Stomach (tissue), 9 donors: Measurements from ENCODE around the gene GRAMD1B. TPM values are rescaled to one million over a fixed set of nuclear protein-coding genes. Genes with fewer than 3 reads are reported as not detected.

Experiments used
- DNase-seq, 2 donors: peaks; one replicate each; pipeline versions ENCODE4 v3.0.0 to v3.0.0-alpha.2; 2013 to 2019
- H3K27ac ChIP-seq, 5 donors: fragments of 200-600 bp in 4 of 5; sonication (generic) in 4 of 5; one replicate each; pipeline ENCODE4 v1.5.1; 2013 to 2019; ENCODE audit warnings: mild to moderate bottlenecking in 1 of 5, moderate library complexity in 1 of 5
- H3K27me3 ChIP-seq, 3 donors: fragments of 200-600 bp; sonication (generic); one replicate each; pipeline ENCODE4 v1.5.1; 2017 to 2019; ENCODE audit warnings: mixed run types in 1 of 3
- H3K36me3 ChIP-seq, 4 donors: fragments of 200-600 bp; sonication (generic); 1 replicate in 3 of 4; 2 replicates in 1 of 4; pipeline ENCODE4 v1.5.1; 2016 to 2019
- H3K4me1 ChIP-seq, 4 donors: fragments of 200-600 bp; sonication (generic); one replicate each; pipeline ENCODE4 v1.5.1; 2016 to 2019
- H3K4me3 ChIP-seq, 4 donors: fragments of 200-600 bp; sonication (generic) in 3 of 4; one replicate each; pipeline ENCODE4 v1.5.1; 2016 to 2019; ENCODE audit warnings: mild to moderate bottlenecking in 1 of 4
- H3K9me3 ChIP-seq, 4 donors: fragments of 200-600 bp; sonication (generic); one replicate each; pipeline ENCODE4 v1.5.1; 2016 to 2019
- EP300 ChIP-seq: sonication (generic); formaldehyde crosslinking; IDR thresholded peaks from one replicate; pipeline ENCODE4 v1.6.1; 2017; ENCODE audit warnings: antibody characterized with exemption
- POLR2A ChIP-seq, 4 donors: fragments of 450-650 bp; IDR thresholded peaks; one replicate each; pipeline ENCODE4 v1.6.1; 2016; ENCODE audit warnings: antibody characterized with exemption in 4 of 4, control low read depth in 2 of 4, mild to moderate bottlenecking in 1 of 4, moderate library complexity in 1 of 4
- POLR2AphosphoS5 ChIP-seq, 3 donors: sonication (generic); formaldehyde crosslinking; IDR thresholded peaks; one replicate each; pipeline ENCODE4 v1.6.1; 2016; ENCODE audit warnings: antibody characterized with exemption in 3 of 3
- WGBS, 5 donors: extraction: QIAGEN DNeasy Blood & Tissue Kit in 3 of 5; methylation state at CpG; one replicate each; pipeline versions ENCODE4 v1.1.5 to v1.1.7; 2013 to 2018; 5-methylcytosine and 5-hydroxymethylcytosine counted together
- intact Hi-C: fragments of 100-400 bp; cut with DNase I; formaldehyde crosslinking; loops from one replicate; pipeline ENCODE4 v1.15.1; 2023; ENCODE audit warnings: low total_unique reads
- polyA plus RNA-seq, 3 donors: library from polyadenylated mRNA; stranded (reverse); fragments of 200-250 nt; gene quantifications; one replicate each; pipeline ENCODE4 v1.2.3, GENCODE V29; 2013
- total RNA-seq, 5 donors: library from RNA; depleted of rRNA; stranded (reverse); fragments of >200 nt; gene quantifications; one replicate each; pipeline versions ENCODE4 v1.1.0 to v1.2.3, GENCODE V29; 2014 to 2016
- TF ChIP-seq, protein P1 (sequence below), 7 experiments: fragments of 450-650 bp in 4 of 7; fragments of 200-600 bp in 3 of 7; sonication (generic) in 3 of 7; IDR thresholded peaks; one replicate each; pipeline ENCODE4 v1.5.1; 2016 to 2019; ENCODE audit warnings: antibody characterized with exemption in 7 of 7, control low read depth in 2 of 7, mild to moderate bottlenecking in 1 of 7
- donor health status: healthy with polysubstance abuse.
- donor health status: Bipolar disorder and iron deficiency.
- donor health status: healthy.

Gene GRAMD1B
- total and polyA plus RNA-seq, 8 donors: 0.58 to 39.7 (median 12.2) TPM

DNA sequence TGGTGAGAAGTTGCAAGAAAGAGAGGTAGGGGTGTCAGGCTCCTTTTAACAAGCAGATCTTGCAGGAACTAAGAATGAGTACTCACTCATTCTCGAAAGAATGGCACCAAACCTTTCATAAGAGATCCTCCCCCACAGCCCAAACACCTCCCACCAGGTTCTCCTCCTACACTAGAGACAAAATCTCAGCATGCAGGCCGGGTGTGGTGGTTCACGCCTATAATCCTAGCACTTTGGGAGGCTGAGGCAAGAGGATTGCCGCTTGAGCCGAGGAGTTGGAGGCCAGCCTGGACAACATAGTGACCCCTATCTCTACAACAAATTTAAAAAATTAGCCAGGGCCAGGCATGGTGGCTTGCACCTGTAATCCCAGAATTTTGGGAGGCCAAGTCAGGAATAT, 11.1 kb downstream of the GRAMD1B start:
- DNase-seq: no peak
- H3K27ac ChIP-seq: no peak overlapping the region
- 90 to 96% (median 92%) methylated on average over 5 of the region's 5 CpGs for WGBS, 5 donors
- H3K4me3 ChIP-seq: no peak overlapping the region
- TF ChIP-seq POLR2AphosphoS5 (IDR thresholded peaks at IDR 0.05): no peak
- no peak for TF ChIP-seq POLR2A (IDR thresholded peaks at IDR 0.05)
- TF ChIP-seq, protein P1, sequence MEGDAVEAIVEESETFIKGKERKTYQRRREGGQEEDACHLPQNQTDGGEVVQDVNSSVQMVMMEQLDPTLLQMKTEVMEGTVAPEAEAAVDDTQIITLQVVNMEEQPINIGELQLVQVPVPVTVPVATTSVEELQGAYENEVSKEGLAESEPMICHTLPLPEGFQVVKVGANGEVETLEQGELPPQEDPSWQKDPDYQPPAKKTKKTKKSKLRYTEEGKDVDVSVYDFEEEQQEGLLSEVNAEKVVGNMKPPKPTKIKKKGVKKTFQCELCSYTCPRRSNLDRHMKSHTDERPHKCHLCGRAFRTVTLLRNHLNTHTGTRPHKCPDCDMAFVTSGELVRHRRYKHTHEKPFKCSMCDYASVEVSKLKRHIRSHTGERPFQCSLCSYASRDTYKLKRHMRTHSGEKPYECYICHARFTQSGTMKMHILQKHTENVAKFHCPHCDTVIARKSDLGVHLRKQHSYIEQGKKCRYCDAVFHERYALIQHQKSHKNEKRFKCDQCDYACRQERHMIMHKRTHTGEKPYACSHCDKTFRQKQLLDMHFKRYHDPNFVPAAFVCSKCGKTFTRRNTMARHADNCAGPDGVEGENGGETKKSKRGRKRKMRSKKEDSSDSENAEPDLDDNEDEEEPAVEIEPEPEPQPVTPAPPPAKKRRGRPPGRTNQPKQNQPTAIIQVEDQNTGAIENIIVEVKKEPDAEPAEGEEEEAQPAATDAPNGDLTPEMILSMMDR (IDR thresholded peaks at IDR 0.05): no peak
- no peak for TF ChIP-seq EP300
- H3K9me3 ChIP-seq: no peaks in the 10 kb centered on the region
- H3K4me1 ChIP-seq: no peaks in the 10 kb centered on the region
- no peaks in the 10 kb centered on the region for H3K36me3 ChIP-seq
- intact Hi-C loops: no loop called here
- H3K27me3 ChIP-seq: peaks cover 0 to 4% (median 0%) of the 10 kb centered on the region in 3 donors

DNA sequence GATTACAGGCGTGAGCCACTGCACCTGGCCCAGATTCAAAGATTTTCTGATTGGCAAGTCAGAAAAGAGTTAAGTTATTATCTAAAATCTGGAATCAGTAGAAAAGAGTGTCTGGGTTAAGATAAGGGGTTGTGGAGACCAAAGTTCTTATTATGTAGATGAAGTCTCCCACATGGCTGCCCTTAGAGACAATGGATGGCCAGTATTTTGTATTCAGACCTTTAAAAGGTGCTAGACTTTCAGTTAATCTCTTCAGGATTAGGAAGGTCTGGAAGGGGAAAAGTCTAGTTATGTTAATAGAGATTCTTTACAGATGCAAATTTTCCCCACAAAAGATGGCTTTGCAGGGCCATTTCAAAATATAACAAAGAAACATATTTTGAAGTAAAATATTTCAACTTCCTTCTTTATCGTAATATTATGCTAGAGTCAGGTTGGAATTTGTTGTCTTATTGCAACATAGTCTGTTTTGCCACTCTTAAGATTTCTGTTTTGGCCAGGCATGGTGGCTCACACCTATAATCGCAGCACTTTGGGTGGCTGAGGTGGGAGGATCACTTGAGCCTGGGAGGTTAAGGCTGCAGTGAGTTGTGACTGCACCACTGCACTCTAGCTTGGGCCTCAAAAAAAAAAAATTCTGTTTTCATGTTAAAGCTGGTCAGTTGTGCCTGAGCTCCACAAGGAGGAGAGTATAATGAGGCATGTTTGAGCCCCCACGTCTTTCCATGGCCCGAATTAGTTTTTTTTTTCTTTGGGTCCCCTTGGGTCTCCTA, 14.0 kb downstream of the GRAMD1B start:
- H3K4me1 ChIP-seq: no peaks in the 10 kb centered on the region
- no peak overlapping the region for H3K4me3 ChIP-seq
- no peaks in the 10 kb centered on the region for H3K27me3 ChIP-seq
- no peak for TF ChIP-seq POLR2AphosphoS5 (IDR thresholded peaks at IDR 0.05)
- TF ChIP-seq POLR2A (IDR thresholded peaks at IDR 0.05): no peak
- TF ChIP-seq EP300: no peak
- TF ChIP-seq, protein P1 (IDR thresholded peaks at IDR 0.05): no peak
- 83 to 93% (median 88%) methylated on average over 5 of the region's 5 CpGs for WGBS, 5 donors
- intact Hi-C loops: no loop called here
- no peaks in the 10 kb centered on the region for H3K36me3 ChIP-seq
- no peaks in the 10 kb centered on the region for H3K9me3 ChIP-seq
- no peak overlapping the region for H3K27ac ChIP-seq
- DNase-seq: no peak

DNA sequence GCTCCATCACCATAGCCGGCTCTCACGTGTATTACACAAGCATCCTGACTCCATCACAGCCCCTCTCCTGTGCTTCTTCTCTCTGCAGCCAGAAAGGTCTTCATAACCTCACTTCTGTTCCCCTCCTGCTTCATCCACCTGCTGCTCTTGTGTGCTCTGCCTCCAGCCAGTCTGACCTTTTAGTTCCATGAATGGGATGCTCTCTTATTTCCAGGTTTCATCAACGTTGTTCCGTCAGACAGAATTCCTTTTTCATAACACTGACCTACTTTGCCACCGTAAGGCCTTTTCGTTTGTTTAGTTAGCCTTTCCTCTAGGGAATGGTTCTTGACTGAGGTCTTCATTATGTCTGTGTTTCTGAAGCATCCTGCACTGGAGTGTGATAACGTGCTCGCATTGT, 18.8 kb downstream of the GRAMD1B start:
- H3K4me3 ChIP-seq: no peak overlapping the region
- H3K4me1 ChIP-seq: no peaks in the 10 kb centered on the region
- TF ChIP-seq POLR2A (IDR thresholded peaks at IDR 0.05) (no peak), POLR2AphosphoS5 (IDR thresholded peaks at IDR 0.05) (no peak), EP300 (no peak)
- TF ChIP-seq, protein P1 (IDR thresholded peaks at IDR 0.05): no peak
- no peaks in the 10 kb centered on the region for H3K36me3 ChIP-seq
- H3K27ac ChIP-seq: no peak overlapping the region
- intact Hi-C loops: no loop called here
- no peaks in the 10 kb centered on the region for H3K9me3 ChIP-seq
- 63 to 74% (median 72%) methylated on average over 8 of the region's 8 CpGs for WGBS, 5 donors
- no peaks in the 10 kb centered on the region for H3K27me3 ChIP-seq
- no peak for DNase-seq

DNA sequence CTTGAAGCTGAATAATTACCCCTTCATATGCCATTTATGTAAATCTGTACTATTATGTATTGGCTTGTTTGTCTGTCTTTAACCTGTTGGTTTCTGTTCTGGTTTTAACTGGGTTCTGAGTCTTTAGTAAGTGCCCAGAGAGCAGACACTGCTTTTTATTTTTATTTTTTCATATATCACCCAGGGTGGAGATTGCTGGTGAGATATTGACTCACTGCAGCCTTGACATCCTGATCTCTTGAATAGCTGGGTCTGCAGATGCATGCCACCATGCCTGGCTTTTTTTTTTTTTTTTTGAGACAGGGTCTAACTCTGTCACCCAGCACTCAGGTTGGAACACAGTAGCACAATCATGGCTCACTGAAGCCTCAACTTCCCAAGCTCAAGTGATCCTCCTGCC, 19.4 kb downstream of the GRAMD1B start:
- no peaks in the 10 kb centered on the region for H3K27me3 ChIP-seq
- no peaks in the 10 kb centered on the region for H3K4me1 ChIP-seq
- intact Hi-C loops: no loop called here
- H3K4me3 ChIP-seq: no peak overlapping the region
- H3K9me3 ChIP-seq: no peaks in the 10 kb centered on the region
- H3K27ac ChIP-seq: no peak overlapping the region
- DNase-seq: no peak
- H3K36me3 ChIP-seq: no peaks in the 10 kb centered on the region
- no peak for TF ChIP-seq POLR2AphosphoS5 (IDR thresholded peaks at IDR 0.05)
- no peak for TF ChIP-seq EP300
- TF ChIP-seq, protein P1 (IDR thresholded peaks at IDR 0.05): no peak
- TF ChIP-seq POLR2A (IDR thresholded peaks at IDR 0.05): no peak
